GM18508 (cell line): ENCODE results near the gene ADH6.
"Not testable (repeated sequence)": the region's sequence is repeated elsewhere in the genome, so short reads cannot be mapped to it uniquely, and the experiment has no call there.

Source experiments
- ATAC-seq: cut with Tn5 transposase; IDR thresholded peaks from one replicate; pipeline ENCODE4 v1.9.1; 2021; ENCODE audit warnings: moderate number of reproducible peaks; ENCODE audit not compliant: insufficient read depth, unreplicated experiment

Gene ADH6

GRCh38 chr4:99219072-99219471, at the start of gene ADH6:
Gene ADH6 (minus strand): TSS chr4:99219246. CDS start chr4:99219152, 94 bp downstream.
- no peak for ATAC-seq

DNA sequence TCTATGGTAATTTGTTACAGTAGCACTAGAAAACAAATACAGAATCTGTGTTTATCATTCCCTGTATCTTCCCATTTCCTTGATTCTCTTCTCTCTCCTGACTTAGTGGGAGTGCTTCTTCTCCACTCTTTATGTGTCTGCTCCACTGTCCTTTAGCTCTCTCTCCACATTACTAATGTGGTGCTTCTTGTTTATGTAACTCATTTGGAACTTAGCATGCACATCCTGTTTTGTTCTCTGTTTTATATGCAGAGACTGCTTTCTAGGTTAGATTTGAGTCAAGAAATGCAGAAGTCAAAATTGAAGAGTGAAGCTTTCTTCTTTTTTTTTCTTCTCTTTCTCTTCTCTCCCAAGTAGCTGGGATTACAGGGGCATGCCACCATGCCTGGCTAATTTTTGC, 45.9 kb upstream of the ADH6 start:
- ATAC-seq, result no peak

- ATAC-seq, result no peak
Measured at GRCh38 chr4:99252746-99253145, 33.7 kb upstream of the ADH6 start.

DNA sequence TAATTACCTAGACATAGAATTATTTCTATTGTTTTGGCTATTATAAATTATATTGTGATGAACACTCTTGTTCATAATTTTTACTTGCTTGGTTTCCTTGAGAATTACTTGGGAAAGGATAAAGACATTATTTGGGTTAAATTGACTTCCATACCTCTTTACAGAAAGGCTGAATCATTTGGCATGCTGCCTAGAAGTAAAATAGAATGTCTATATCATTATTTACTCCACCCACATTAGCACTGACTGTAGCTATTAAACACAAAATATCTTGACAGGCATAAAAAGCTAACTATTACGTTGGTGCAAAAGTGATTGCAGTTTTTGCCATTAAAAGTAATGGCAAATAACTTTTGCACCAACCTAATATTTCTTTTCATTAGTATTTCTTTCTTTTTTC, 29.7 kb upstream of the ADH6 start:
- no peak for ATAC-seq

GRCh38 chr4:99235955-99236354, 16.9 kb upstream of the ADH6 start:
- no peak for ATAC-seq

- ATAC-seq, result no peak
Measured at GRCh38 chr4:99234331-99235010, 15.4 kb upstream of the ADH6 start.

DNA sequence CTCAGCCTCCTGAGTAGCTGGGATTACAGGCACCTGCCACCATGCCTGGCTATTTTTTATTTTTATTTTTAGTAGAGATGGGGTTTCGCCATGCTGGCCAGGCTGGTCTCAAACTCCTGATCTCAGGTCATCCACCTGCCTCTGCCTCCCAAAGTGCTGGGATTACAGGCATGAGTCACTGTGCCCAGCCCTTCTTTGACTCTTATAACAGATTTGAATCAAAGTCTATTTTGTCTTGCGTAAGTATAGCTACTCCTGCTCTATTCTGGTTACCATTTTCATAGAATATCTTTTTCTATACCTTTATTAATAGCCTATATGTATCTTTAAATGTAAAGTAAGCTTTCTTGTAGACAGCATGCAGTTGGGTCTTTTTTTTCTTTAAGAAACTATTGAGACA, 14.4 kb upstream of the ADH6 start:
- not testable (repeated sequence) for ATAC-seq

DNA sequence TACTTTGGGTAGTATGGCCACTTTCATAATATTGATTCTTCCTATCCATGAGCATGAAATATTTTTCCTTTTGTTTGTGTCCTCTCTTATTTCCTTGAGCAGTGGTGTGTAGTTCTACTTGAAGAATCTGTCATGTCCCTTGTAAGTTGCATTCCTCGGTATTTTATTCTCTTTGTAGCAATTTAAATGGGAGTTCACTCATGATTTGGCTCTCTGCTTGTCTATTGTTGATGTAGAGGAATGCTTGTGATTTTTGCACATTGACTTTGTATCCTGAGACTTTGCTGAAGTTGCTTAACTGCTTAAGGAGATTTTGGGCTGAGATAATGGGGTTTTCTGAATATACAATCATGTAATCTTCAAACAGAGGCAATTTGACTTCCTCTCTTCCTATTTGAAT, 9.7 kb upstream of the ADH6 start:
- not testable (repeated sequence) for ATAC-seq

DNA sequence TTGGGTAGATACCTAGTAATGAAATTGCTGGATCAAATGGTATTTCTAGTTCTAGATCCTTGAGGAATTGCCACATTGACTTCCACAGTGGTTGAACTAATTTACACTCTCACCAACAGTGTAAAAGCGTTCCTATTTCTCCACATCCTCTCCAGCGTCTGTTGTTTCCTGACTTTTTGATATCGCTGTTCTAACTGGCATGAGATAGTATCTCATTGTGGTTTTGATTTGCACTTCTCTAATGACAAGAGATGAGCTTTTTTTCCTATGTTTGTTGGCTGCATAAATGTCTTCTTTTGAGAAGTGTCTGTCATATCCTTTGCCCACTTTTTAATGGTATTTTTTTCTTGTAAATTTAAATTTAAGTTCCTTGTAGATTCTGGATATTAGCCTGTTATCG, 8.6 kb upstream of the ADH6 start:
- ATAC-seq, result not testable (repeated sequence)

DNA sequence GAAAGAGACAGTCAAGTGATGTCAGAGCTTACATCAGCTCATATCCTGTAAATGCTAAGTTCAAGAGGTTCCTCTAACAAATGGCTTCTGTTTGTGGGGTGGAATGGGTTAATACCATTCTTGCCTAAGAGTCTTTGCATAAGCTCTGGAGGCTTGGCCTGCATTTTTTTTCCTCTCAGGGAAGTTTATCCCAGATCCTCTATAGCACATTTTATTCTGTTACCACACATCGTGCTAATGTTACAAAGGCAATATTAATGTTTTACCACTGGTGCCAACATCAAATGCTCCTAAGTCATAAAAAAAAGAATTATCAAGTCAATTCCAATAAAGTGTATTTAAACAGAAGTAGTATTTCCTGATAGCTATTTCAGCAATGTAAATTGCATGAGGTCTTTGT, 2.9 kb upstream of the ADH6 start:
- no peak for ATAC-seq

GRCh38 chr4:99219479-99219878, 433 bp upstream of the ADH6 start:
- ATAC-seq, result peak; percentile 72

DNA sequence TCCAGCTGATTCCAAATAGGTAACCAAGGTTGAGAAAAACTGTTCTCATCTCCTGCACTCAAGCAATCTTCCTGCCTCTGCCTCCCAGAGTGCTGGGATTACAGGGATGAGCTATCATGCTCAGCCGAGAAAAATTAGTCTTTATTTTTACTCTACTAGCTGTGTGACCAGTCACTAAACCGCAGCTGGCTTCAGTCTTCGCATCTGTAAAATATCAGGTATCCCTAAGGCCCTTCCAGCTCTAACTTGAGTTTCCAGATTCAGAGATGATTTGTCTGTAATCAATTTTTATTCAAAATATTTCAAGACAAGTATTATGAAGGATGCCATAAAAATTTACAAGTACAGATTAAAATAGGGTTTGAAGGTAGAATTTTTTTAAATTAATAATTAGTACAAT, 3.5 kb downstream of the ADH6 start:
- ATAC-seq, result no peak

GRCh38 chr4:99210789-99211188, 8.3 kb downstream of the ADH6 start:
- no peak for ATAC-seq

DNA sequence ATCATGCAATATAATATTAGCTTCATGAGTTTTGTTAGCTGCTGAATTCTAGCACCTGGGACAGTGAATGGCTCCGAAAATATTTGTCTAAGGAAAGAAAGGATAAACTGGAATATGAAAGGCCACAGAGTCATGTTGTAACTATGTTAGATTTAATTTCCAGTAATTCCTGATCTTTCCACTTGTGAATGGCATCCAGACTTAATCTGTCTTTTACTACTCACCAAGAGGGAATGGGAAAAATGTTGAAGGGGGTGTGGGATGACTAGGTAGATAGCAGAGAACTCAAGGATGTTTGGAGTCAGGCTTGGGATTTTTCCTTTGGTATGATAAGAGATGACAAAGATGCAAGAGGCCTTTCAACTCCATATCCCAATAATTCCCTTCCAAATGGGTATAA, 9.4 kb downstream of the ADH6 start:
- ATAC-seq, result no peak

- ATAC-seq, result no peak
Measured at GRCh38 chr4:99208719-99209075, 10.3 kb downstream of the ADH6 start.

- no peak for ATAC-seq
Measured at GRCh38 chr4:99207911-99208718, 10.9 kb downstream of the ADH6 start.

DNA sequence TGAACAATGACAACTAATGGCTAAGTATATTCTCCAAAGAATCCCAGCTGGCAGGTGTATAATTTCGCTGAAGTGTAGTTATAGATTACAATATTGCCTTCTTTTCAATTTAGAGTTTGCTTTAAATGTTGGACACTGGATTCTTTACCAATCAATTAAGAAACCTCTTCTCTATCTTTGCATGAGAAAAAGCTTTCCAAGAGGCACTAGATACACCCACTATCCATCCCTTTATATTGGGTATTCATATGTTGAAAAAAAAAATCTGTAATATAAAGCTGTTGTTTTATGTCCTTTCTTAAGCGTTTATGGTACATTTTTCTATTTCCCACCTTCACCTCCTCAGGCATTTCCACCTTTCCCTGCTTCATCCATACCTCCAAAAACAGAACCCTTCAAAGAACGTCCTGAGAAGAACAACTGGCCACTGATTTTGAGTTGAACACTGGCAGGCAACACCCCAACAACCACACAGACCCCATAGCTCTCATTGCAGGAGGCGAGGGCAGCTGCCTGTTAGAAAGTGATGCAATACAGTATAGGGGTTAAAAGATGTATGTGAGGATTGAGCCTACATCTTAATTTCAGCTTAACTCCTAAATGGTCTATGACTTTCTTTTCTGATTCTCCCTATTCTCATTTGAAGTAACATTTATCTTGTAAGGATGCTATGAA, 11.8 kb downstream of the ADH6 start:
- no peak for ATAC-seq

- no peak for ATAC-seq
Measured at GRCh38 chr4:99205153-99205979, 13.7 kb downstream of the ADH6 start.

- ATAC-seq, result no peak
Measured at GRCh38 chr4:99202536-99202935, 16.5 kb downstream of the ADH6 start.

DNA sequence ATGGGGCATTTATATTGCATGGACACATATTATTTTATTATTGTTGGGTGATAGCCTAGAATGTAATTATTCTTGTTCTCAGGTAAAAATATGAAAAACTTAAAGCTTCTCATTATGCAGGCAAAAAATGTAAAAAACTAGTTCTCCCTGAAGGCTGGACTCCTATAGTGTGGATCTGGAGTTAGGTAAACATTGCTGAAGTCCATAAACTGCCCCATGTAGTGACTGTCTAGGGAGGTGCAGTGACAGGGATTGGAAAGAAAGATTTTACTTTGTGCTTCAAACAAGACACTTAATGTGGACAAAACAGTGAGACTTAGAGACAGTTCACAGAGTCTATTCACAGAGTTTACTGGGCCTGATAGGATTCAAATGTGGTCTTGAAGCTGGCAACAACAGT, 17.0 kb downstream of the ADH6 start:
- no peak for ATAC-seq

GRCh38 chr4:99201690-99202089, 17.4 kb downstream of the ADH6 start:
- no peak for ATAC-seq
